Activated naive CD4-positive, alpha-beta T cell treated with anti-CD3 and anti-CD28 coated beads, Interleukin-2, amount 50 U/mL, for 72 hours (primary cell): ENCODE data around the gene ANAPC13. TPM values are rescaled to one million over a fixed set of nuclear protein-coding genes. Genes with fewer than 3 reads are reported as not detected.

Source experiments
- ATAC-seq, 2 donors: fragments of 150-1000 bp; cut with Tn5 transposase; 2 replicates each; pipeline ENCODE4 v1.10.0; 2021; ENCODE audit warnings: mild to moderate bottlenecking in 2 of 2, moderate library complexity in 2 of 2
- DNase-seq, 2 donors: peaks; one replicate each; pipeline ENCODE4 v3.0.0; 2021 to 2022; ENCODE audit warnings: low spot score in 2 of 2
- H3K27ac Mint-ChIP-seq, 2 donors: one replicate each; pipeline ENCODE4 v1.8.0; 2022; ENCODE audit warnings: mild to moderate bottlenecking in 2 of 2, mixed read lengths in 2 of 2
- H3K36me3 Mint-ChIP-seq, 2 donors: one replicate each; pipeline ENCODE4 v1.8.0; 2022; ENCODE audit warnings: mixed read lengths in 2 of 2
- H3K9me3 Mint-ChIP-seq, 2 donors: one replicate each; pipeline ENCODE4 v1.8.0; 2022; ENCODE audit warnings: mixed read lengths in 2 of 2
- total RNA-seq, 2 donors: library from RNA; stranded (reverse); gene quantifications; one replicate each; pipeline ENCODE4 v1.2.3, GENCODE V29; 2022

The ANAPC13 gene
- total RNA-seq, 2 donors from 2014 or later, result 31.8 to 68.0 TPM

DNA sequence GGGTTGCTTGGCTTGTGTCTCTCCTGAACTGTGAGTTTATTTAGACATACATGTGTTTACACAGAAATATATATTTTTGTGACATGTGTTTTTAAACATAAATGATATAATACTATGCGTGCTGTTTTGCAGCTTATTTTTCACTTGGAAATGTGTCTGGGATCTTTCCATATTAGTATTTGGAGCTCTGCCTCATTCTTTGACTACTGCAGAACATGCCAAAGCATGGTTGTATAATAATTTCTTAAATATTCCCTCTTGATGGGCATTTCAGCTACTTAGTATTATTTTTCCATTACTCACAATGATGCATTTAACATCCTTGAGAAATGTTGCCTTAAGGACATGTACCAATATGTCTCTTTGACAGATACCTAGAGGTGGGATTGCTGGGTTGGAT is 19.5 kb downstream of the ANAPC13 start:
- Mint-ChIP-seq H3K36me3 (no peaks in the 10 kb centered on the region), H3K9me3 (no peaks in the 10 kb centered on the region), H3K27ac (no peak overlapping the region)
- ATAC-seq (no peak), DNase-seq (no peak)

- DNase-seq (no peak), ATAC-seq (no peak)
- Mint-ChIP-seq H3K9me3 (no peaks in the 10 kb centered on the region), H3K27ac (no peak overlapping the region), H3K36me3 (no peaks in the 10 kb centered on the region)
These were observed 21.0 kb downstream of the ANAPC13 start for GRCh38 chr3:134464689-134465365.

DNA sequence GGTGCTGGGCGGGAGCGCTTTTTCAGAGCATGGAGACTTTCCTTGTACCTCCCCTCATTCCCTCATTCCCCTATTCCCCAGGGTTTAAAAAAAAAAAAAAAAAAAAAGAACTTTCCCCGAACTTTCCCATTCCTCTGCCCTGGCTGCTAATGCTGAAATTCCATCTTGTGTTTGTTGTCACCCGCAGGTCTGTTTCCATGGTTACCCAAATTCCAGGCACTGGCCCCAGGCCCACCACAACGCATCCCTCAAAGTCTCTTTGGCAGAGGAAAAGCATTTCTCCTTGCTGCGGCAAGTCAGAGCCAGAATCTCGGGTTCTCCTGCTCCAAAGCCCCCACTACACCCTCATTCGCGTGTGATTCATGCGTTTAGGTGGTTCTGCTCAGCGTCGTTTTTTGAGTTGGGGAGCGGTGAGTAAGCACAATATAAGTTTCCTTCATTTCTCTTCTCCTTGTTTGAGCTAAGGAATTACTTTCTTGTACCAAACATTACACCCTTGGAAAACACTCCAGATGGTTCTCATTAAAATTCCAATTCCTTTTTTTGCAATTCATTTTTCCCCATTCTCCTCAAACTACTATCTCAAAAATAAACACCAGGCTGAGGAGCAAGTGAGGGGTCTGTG is 21.6 kb downstream of the ANAPC13 start:
- no peaks in the 10 kb centered on the region for H3K36me3 Mint-ChIP-seq
- ATAC-seq (no peak), DNase-seq (no peak)
- H3K9me3 Mint-ChIP-seq, result no peaks in the 10 kb centered on the region
- no peak overlapping the region for H3K27ac Mint-ChIP-seq

DNA sequence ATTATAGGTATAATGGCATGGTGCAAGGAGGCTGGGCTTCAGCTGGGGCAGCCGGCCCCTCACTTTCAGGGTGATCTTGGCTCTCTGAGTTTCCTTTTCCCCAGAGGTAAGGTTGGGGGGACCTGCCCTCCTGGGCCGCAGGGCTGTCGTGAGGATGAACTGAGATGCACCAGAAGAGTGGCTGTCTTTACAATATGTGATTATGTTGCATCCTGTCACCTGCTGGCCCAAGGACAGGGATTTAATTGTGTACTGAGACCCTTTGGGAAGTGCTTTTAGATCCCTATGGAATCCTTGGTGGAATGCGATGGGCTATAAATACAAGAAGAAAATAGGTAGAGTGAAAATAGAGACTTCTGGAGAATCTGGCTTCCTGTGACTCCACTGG is 22.1 kb downstream of the ANAPC13 start:
- ATAC-seq (no peak), DNase-seq (no peak)
- H3K9me3 Mint-ChIP-seq, result no peaks in the 10 kb centered on the region
- H3K36me3 Mint-ChIP-seq, result no peaks in the 10 kb centered on the region
- no peak overlapping the region for H3K27ac Mint-ChIP-seq

DNA sequence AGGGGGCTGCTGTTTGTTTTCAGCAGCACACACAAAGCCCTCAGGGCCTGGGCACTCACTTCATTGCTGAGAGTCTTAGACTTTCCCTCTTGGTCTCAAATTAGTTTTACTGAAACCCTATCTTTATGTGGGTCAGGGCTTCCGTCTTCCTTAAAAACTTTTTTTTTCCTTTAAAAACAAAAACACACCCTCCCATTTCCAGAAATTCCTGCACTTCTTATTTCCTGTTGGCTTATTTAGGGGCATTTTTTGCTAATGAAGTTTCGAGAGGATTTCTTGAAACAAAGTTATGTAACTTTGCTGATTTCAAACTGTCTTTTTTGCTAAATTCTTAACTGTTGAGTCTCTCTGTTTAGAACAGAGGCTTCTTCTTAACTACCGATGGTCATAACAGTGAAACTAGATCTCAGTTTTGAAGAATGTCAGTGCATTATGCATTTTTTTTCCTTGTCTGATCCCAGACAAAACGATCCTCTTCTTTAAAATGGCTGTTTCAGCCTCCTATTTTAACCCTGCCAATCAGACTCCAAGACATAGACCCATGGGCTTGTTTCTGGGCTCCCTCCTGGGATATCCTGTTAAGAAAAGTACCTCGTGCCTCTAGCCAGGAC is 23.3 kb downstream of the ANAPC13 start:
- ATAC-seq, result no peak
- no peak for DNase-seq
- H3K36me3 Mint-ChIP-seq, result no peaks in the 10 kb centered on the region
- H3K9me3 Mint-ChIP-seq, result no peaks in the 10 kb centered on the region
- H3K27ac Mint-ChIP-seq, result no peak overlapping the region

DNA sequence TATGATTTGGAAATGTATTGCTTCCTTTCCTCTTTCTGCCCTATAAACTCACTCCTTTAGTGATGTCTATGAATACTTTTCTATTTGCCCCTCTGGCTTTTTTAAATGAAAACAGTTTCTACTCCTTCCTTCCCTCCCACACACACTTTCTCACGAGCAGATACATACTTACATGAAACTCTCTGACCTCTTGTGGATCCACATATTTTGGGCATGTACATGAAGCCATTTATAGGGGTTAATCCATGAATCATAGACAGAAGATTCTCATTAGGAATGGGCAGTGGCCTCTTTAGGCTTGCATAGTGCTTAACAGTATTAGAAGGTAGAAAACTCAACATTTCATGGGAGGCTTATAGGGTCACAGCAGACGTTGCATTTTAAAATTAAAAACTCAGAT is 24.8 kb downstream of the ANAPC13 start:
- DNase-seq (no peak), ATAC-seq (no peak)
- no peaks in the 10 kb centered on the region for H3K9me3 Mint-ChIP-seq
- H3K36me3 Mint-ChIP-seq, result no peaks in the 10 kb centered on the region
- H3K27ac Mint-ChIP-seq, result no peak overlapping the region

GRCh38 chr3:134459562-134459961 is 26.2 kb downstream of the ANAPC13 start:
- no peak overlapping the region for H3K27ac Mint-ChIP-seq
- no peaks in the 10 kb centered on the region for H3K9me3 Mint-ChIP-seq
- no peaks in the 10 kb centered on the region for H3K36me3 Mint-ChIP-seq
- no peak for ATAC-seq
- no peak for DNase-seq

DNA sequence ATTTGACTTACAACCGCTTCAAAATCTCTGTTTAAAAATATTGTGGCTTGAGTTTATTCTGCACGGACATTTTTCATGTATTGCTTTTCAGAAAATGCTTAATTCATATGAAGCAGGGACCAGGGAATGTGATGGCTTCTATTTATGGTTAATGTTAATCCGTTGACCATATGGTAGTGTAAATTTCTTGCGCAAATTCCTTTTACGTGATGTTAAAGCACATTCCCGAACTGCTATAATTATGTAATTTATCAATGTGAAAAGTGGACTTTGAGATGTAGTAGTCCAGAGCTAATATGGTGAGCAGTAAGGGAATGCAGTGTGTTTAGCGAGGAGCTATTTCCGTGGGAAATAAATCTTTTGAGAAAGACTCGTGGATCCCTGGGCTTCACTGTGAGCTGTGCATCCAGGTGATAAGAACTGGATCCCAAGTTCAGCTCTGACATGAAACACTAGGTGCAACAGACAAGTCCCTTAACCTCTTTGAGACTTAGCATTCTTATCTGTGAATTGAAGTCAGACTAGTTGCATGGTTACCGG is 27.3 kb downstream of the ANAPC13 start:
- ATAC-seq, result no peak
- Mint-ChIP-seq H3K36me3 (no peaks in the 10 kb centered on the region), H3K27ac (no peak overlapping the region), H3K9me3 (no peaks in the 10 kb centered on the region)
- no peak for DNase-seq

DNA sequence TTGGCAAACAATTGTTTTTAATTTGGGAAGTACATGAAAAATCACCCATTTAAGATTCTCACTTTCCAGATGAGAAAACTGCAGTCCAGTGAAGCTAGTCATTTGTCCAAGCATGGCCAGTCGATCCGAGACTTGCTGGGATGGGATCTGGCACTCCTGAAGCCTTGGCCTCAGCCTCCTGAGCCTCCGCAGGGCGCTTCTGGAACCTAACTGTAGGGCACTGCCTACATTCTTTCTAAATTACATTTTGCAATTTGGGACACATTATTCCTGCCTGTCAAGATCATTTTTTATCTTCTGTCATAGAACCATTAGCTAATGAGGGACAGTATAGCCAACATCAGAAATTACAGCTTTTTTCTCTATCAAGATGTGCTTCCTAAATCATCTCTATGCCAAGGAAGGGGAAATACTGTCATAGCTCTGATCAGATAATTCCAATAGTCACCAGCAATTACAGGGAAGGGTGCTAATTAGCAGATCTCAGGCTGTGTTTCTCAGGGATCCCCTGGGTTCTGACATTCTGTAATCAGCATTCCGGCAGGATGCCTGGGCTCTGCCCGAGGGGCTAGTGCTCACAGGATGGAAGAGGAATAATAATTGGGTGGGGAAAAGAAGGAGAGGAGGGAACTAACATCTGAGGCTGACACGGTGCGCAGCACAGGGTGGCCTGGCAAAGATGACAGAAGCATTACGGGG is 28.3 kb downstream of the ANAPC13 start:
- Mint-ChIP-seq H3K36me3 (no peaks in the 10 kb centered on the region), H3K9me3 (no peaks in the 10 kb centered on the region), H3K27ac (no peak overlapping the region)
- DNase-seq, result no peak
- ATAC-seq, result no peak

DNA sequence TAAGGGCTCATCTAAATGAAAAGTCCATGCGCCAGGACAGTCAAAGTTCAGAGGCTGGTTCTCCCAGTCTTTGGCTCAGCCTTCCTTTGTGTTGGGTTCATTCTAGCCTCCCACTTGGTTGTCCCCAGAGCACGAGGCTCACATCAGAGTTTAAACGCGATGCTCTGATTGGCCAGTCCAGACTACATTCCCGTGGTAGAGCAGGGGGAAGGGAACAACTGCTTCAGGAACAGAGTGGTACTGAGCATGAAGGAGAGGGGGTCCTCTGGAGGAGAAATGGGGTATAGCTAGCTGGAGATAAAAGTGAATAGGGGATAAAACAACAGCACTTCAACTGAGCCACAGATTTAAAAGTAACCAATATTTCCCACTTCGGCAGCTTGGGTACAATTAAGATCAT is 32.2 kb downstream of the ANAPC13 start:
- Mint-ChIP-seq H3K9me3 (no peaks in the 10 kb centered on the region), H3K27ac (no peak overlapping the region), H3K36me3 (no peaks in the 10 kb centered on the region)
- DNase-seq (no peak), ATAC-seq (no peak)

GRCh38 chr3:134449951-134450350 is 35.8 kb downstream of the ANAPC13 start:
- H3K27ac Mint-ChIP-seq, result no peak overlapping the region
- H3K36me3 Mint-ChIP-seq, result peaks cover 0 to 8% of the 10 kb centered on the region in 2 donors
- H3K9me3 Mint-ChIP-seq, result peaks cover 7 to 8% of the 10 kb centered on the region in 2 donors
- DNase-seq (no peak), ATAC-seq (no peak)

GRCh38 chr3:134449277-134449676 is 36.5 kb downstream of the ANAPC13 start:
- ATAC-seq, result no peak
- H3K27ac Mint-ChIP-seq, result no peak overlapping the region
- H3K9me3 Mint-ChIP-seq, result peaks cover 8% of the 10 kb centered on the region in 2 donors
- H3K36me3 Mint-ChIP-seq, result peaks cover 0 to 8% of the 10 kb centered on the region in 2 donors
- DNase-seq, result no peak

DNA sequence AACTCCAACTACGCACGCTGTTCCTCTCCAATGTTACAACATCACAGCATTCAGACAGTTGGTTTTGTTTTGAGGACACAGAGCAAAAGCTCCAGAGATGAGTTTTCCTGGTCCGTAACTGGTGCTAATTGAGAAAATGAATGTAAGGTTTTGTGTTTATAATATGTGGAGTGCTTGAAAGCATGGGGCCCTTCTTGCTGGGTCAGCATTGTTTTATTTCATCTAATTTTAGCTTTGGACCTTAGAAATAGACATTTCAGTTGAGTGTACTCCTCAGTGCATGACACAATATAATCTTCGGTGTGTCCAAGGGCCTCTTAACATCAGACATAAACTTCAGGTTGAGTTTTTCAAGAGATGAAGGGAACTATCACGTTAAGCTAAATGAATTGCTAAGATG is 37.1 kb downstream of the ANAPC13 start:
- ATAC-seq, result no peak
- H3K27ac Mint-ChIP-seq, result no peak overlapping the region
- no peak for DNase-seq
- peaks cover 0 to 8% of the 10 kb centered on the region in 2 donors for H3K36me3 Mint-ChIP-seq
- H3K9me3 Mint-ChIP-seq, result peaks cover 8% of the 10 kb centered on the region in 2 donors

DNA sequence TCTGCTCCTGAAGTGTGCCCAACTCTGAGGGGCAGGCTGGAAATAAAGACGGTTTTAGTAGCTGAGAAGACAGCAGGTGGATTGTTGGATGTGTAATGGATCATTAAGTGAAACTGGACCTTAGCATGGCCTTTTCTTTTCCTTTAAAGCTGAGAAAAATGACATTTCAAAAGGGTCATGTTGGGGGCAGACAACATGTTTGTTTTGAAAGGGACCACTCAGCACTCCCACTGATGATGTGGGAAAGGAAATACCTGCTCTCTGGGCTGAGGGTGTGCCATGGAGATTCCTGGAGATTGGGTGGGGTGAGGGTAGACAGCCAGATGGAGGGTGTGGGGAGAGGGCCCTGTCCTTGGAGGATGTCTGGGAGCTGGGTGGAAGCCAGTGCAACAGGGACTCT is 38.4 kb downstream of the ANAPC13 start:
- DNase-seq (no peak), ATAC-seq (no peak)
- Mint-ChIP-seq H3K9me3 (peaks cover 8% of the 10 kb centered on the region in 2 donors), H3K36me3 (peaks cover 0 to 8% of the 10 kb centered on the region in 2 donors), H3K27ac (no peak overlapping the region)

DNA sequence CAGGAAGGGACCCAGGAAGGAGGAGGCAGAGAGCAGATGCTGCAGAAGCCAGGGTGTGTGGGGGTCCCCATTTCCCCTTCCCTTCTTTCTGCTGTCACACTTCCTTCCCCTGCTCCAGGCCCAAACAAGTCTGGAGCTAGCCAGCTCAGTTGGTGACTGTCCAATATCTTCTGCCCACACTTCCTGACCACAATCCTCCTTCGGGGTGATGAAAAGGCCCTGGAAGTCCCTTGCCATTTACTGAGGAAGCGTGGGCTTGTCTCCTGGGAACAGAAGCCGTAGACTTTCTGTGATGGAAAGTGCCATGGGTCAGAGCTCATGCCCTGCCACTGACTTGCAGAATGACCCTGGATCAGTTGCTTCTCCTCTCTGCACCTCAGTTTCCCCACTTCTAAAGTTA is 39.0 kb downstream of the ANAPC13 start:
- Mint-ChIP-seq H3K36me3 (peaks cover 0 to 8% of the 10 kb centered on the region in 2 donors), H3K9me3 (peaks cover 8% of the 10 kb centered on the region in 2 donors), H3K27ac (no peak overlapping the region)
- no peak for ATAC-seq
- no peak for DNase-seq

DNA sequence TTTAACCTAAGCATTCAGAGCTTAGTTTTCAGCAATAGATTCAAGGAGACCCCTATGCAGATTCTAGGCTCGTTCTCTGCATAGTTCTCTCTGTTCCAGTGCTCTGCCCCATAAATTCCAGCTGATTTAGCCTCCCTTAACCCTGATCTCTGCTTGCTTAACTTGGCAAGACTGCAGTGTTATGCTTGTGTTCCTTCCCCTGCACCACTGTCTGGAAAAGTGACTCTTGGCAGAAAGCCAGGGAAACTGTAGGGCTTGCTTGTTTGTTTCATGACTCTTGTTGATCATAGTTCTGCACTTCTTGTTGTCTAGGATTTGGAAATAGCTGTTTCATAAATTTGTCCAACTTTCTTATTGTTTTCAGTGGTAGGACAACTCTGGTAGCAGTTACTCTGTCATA is 40.1 kb downstream of the ANAPC13 start:
- H3K36me3 Mint-ChIP-seq, result peaks cover 0 to 8% of the 10 kb centered on the region in 2 donors
- H3K27ac Mint-ChIP-seq, result no peak overlapping the region
- DNase-seq (no peak), ATAC-seq (no peak)
- H3K9me3 Mint-ChIP-seq, result peaks cover 8% of the 10 kb centered on the region in 2 donors

DNA sequence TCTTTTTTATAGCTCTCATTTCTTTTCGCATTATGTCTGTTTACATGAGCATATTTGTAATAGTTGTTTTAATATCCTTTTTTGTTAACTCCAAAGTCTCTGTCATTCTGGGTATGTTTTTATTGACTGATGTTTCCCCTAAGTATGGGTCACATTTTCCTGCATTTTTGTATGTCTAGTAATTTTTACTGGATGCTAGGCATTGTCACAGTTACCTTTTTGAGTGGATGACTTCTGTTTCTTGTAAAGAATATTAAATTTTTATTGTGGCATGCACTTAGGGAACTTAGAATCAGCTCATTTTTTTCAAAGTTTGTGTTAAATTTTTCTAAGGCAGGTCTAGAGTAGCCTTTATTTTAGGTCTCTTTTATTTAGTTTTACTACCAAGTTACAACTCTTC is 40.7 kb downstream of the ANAPC13 start:
- H3K36me3 Mint-ChIP-seq, result peaks cover 0 to 8% of the 10 kb centered on the region in 2 donors
- no peak for DNase-seq
- H3K27ac Mint-ChIP-seq, result no peak overlapping the region
- ATAC-seq, result no peak
- H3K9me3 Mint-ChIP-seq, result peaks cover 8% of the 10 kb centered on the region in 2 donors
